Activated T-helper 1 cell treated with anti-CD3 and anti-CD28 coated beads, Interleukin-12 subunit alpha, Interleukin-12 subunit beta, Interleukin-2, Interleukin-4 antibody, amounts not matched to agents 30 ng/mL and 10 ng/mL and 1 ng/mL, durations not matched to agents 14 hours and 24 hours and 36 hours (primary cell): ENCODE measurements around the gene SEMA3B. TPM values are rescaled to one million over a fixed set of nuclear protein-coding genes. Genes with fewer than 3 reads are reported as not detected.
"Not testable (repeated sequence)": the region's sequence is repeated elsewhere in the genome, so short reads cannot be mapped to it uniquely, and the experiment has no call there.

Experiments
- DNase-seq: peaks from one replicate; pipeline ENCODE4 v3.0.0; 2021; ENCODE audit warnings: low spot score
- H3K27ac Mint-ChIP-seq: one replicate; pipeline ENCODE4 v1.8.0; 2021; ENCODE audit warnings: mild to moderate bottlenecking, mixed read lengths
- H3K27me3 Mint-ChIP-seq: one replicate; pipeline ENCODE4 v1.8.0; 2022; ENCODE audit warnings: mild to moderate bottlenecking, moderate library complexity, mixed read lengths; ENCODE audit not compliant: insufficient read depth
- H3K36me3 Mint-ChIP-seq: one replicate; pipeline ENCODE4 v1.8.0; 2021; ENCODE audit warnings: low read depth, mixed read lengths
- H3K4me1 Mint-ChIP-seq: one replicate; pipeline ENCODE4 v1.8.0; 2021; ENCODE audit warnings: low read depth, mixed read lengths
- H3K4me3 Mint-ChIP-seq: one replicate; pipeline ENCODE4 v1.8.0; 2021; ENCODE audit warnings: mild to moderate bottlenecking, moderate library complexity, mixed read lengths
- H3K9me3 Mint-ChIP-seq: one replicate; pipeline ENCODE4 v1.8.0; 2021; ENCODE audit warnings: mixed read lengths
- intact Hi-C: fragments of 100-400 bp; cut with micrococcal nuclease; formaldehyde crosslinking; loops from one replicate; pipeline ENCODE4 v1.15.1; 2024
- total RNA-seq: library from RNA; stranded (reverse); gene quantifications from 2 replicates; pipeline ENCODE4 v1.2.3, GENCODE V29; 2022

Gene SEMA3B
- total RNA-seq, 1 donor from 2014 or later: 0.49 TPM

GRCh38 chr3:50264964-50265485 lies 3.9 kb upstream of the SEMA3B start:
- Mint-ChIP-seq H3K9me3 (no peaks in the 10 kb centered on the region), H3K27ac (no peak overlapping the region), H3K36me3 (no peaks in the 10 kb centered on the region), H3K27me3 (peaks cover 14% of the 10 kb centered on the region), H3K4me3 (no peak overlapping the region), H3K4me1 (no peaks in the 10 kb centered on the region)
- no peak for DNase-seq
- intact Hi-C loops: no loop called here

- intact Hi-C loops: no loop called here
- DNase-seq: no peak
- H3K27me3 Mint-ChIP-seq: peaks cover 14% of the 10 kb centered on the region
- no peaks in the 10 kb centered on the region for H3K36me3 Mint-ChIP-seq
- no peak overlapping the region for H3K4me3 Mint-ChIP-seq
- no peaks in the 10 kb centered on the region for H3K9me3 Mint-ChIP-seq
- H3K27ac Mint-ChIP-seq: no peak overlapping the region
- H3K4me1 Mint-ChIP-seq: no peaks in the 10 kb centered on the region
Measured at GRCh38 chr3:50265571-50265970, 3.4 kb upstream of the SEMA3B start.

GRCh38 chr3:50266017-50266416 lies 2.9 kb upstream of the SEMA3B start:
- intact Hi-C loops: no loop called here
- DNase-seq: no peak
- H3K4me3 Mint-ChIP-seq: no peak overlapping the region
- H3K4me1 Mint-ChIP-seq: no peaks in the 10 kb centered on the region
- H3K27me3 Mint-ChIP-seq: peaks cover 14% of the 10 kb centered on the region
- no peaks in the 10 kb centered on the region for H3K36me3 Mint-ChIP-seq
- H3K9me3 Mint-ChIP-seq: no peaks in the 10 kb centered on the region
- H3K27ac Mint-ChIP-seq: no peak overlapping the region

GRCh38 chr3:50266836-50267235 lies 2.1 kb upstream of the SEMA3B start:
- Mint-ChIP-seq H3K36me3 (no peaks in the 10 kb centered on the region), H3K4me1 (no peaks in the 10 kb centered on the region), H3K4me3 (no peak overlapping the region), H3K27ac (no peak overlapping the region), H3K27me3 (peaks cover 14% of the 10 kb centered on the region), H3K9me3 (no peaks in the 10 kb centered on the region)
- DNase-seq: no peak
- intact Hi-C loops: no loop called here

- DNase-seq: no peak
- H3K36me3 Mint-ChIP-seq: no peaks in the 10 kb centered on the region
- H3K4me3 Mint-ChIP-seq: no peak overlapping the region
- H3K4me1 Mint-ChIP-seq: no peaks in the 10 kb centered on the region
- no peak overlapping the region for H3K27ac Mint-ChIP-seq
- peaks cover 14% of the 10 kb centered on the region for H3K27me3 Mint-ChIP-seq
- intact Hi-C loops: no loop called here
- no peaks in the 10 kb centered on the region for H3K9me3 Mint-ChIP-seq
Measured at GRCh38 chr3:50267280-50267913, 1.6 kb upstream of the SEMA3B start.

- no peak for DNase-seq
- H3K4me3 Mint-ChIP-seq: no peak overlapping the region
- no peaks in the 10 kb centered on the region for H3K9me3 Mint-ChIP-seq
- peaks cover 5% of the 10 kb centered on the region for H3K4me1 Mint-ChIP-seq
- no peaks in the 10 kb centered on the region for H3K36me3 Mint-ChIP-seq
- no peak overlapping the region for H3K27ac Mint-ChIP-seq
- peaks cover 18% of the 10 kb centered on the region for H3K27me3 Mint-ChIP-seq
- intact Hi-C loops: no loop called here
Measured at GRCh38 chr3:50268276-50268675, 671 bp upstream of the SEMA3B start.

- H3K4me3 Mint-ChIP-seq: no peak overlapping the region
- H3K9me3 Mint-ChIP-seq: no peaks in the 10 kb centered on the region
- intact Hi-C loops: no loop called here
- H3K36me3 Mint-ChIP-seq: no peaks in the 10 kb centered on the region
- no peak for DNase-seq
- H3K4me1 Mint-ChIP-seq: peaks cover 10% of the 10 kb centered on the region
- H3K27ac Mint-ChIP-seq: no peak overlapping the region
- H3K27me3 Mint-ChIP-seq: peaks cover 23% of the 10 kb centered on the region
Measured at GRCh38 chr3:50269460-50269859, 513 bp downstream of the SEMA3B start.

GRCh38 chr3:50269977-50270413 lies 1.0 kb downstream of the SEMA3B start:
- intact Hi-C loops: no loop called here
- Mint-ChIP-seq H3K36me3 (no peaks in the 10 kb centered on the region), H3K9me3 (no peaks in the 10 kb centered on the region), H3K4me1 (peaks cover 13% of the 10 kb centered on the region), H3K27ac (no peak overlapping the region), H3K27me3 (peaks cover 26% of the 10 kb centered on the region), H3K4me3 (no peak overlapping the region)
- no peak for DNase-seq

- intact Hi-C loops: no loop called here
- DNase-seq: no peak
- H3K27ac Mint-ChIP-seq: no peak overlapping the region
- peaks cover 16% of the 10 kb centered on the region for H3K4me1 Mint-ChIP-seq
- no peaks in the 10 kb centered on the region for H3K36me3 Mint-ChIP-seq
- peaks cover 31% of the 10 kb centered on the region for H3K27me3 Mint-ChIP-seq
- no peak overlapping the region for H3K4me3 Mint-ChIP-seq
- no peaks in the 10 kb centered on the region for H3K9me3 Mint-ChIP-seq
Measured at GRCh38 chr3:50270422-50271224, 1.7 kb downstream of the SEMA3B start.

- Mint-ChIP-seq H3K9me3 (no peaks in the 10 kb centered on the region), H3K4me1 (peaks cover 21% of the 10 kb centered on the region), H3K36me3 (no peaks in the 10 kb centered on the region), H3K27me3 (peaks cover 34% of the 10 kb centered on the region), H3K4me3 (no peak overlapping the region), H3K27ac (no peak overlapping the region)
- intact Hi-C loops: no loop called here
- no peak for DNase-seq
Measured at GRCh38 chr3:50271314-50271936, 2.5 kb downstream of the SEMA3B start.

- H3K9me3 Mint-ChIP-seq, intact Hi-C loops, H3K36me3 Mint-ChIP-seq, DNase-seq, H3K4me3 Mint-ChIP-seq, H3K27ac Mint-ChIP-seq: not testable (repeated sequence)
- peaks cover 21% of the 10 kb centered on the region for H3K4me1 Mint-ChIP-seq
- H3K27me3 Mint-ChIP-seq: peaks cover 36% of the 10 kb centered on the region
Measured at GRCh38 chr3:50272538-50272910, 3.6 kb downstream of the SEMA3B start.

- intact Hi-C loops: loop anchor here (1.0 kb wide), 5 partner anchors 13 to 152 kb away; no protein-coding TSS in a partner anchor
- H3K4me3 Mint-ChIP-seq: peak overlapping the region; percentile 71
- H3K27me3 Mint-ChIP-seq: peaks cover 39% of the 10 kb centered on the region
- DNase-seq: peak; percentile 82
- H3K36me3 Mint-ChIP-seq: no peaks in the 10 kb centered on the region
- H3K9me3 Mint-ChIP-seq: no peaks in the 10 kb centered on the region
- peaks cover 21% of the 10 kb centered on the region for H3K4me1 Mint-ChIP-seq
- H3K27ac Mint-ChIP-seq: no peak overlapping the region
Measured at GRCh38 chr3:50272911-50273688, 4.2 kb downstream of the SEMA3B start.
